ENCODE measurements around the gene RPTOR. TPM values are rescaled to one million over a fixed set of nuclear protein-coding genes. Genes with fewer than 3 reads are reported as not detected.

The RPTOR gene
- total RNA-seq, 1 experiment from 2014 or later: 46.2 TPM

DNA sequence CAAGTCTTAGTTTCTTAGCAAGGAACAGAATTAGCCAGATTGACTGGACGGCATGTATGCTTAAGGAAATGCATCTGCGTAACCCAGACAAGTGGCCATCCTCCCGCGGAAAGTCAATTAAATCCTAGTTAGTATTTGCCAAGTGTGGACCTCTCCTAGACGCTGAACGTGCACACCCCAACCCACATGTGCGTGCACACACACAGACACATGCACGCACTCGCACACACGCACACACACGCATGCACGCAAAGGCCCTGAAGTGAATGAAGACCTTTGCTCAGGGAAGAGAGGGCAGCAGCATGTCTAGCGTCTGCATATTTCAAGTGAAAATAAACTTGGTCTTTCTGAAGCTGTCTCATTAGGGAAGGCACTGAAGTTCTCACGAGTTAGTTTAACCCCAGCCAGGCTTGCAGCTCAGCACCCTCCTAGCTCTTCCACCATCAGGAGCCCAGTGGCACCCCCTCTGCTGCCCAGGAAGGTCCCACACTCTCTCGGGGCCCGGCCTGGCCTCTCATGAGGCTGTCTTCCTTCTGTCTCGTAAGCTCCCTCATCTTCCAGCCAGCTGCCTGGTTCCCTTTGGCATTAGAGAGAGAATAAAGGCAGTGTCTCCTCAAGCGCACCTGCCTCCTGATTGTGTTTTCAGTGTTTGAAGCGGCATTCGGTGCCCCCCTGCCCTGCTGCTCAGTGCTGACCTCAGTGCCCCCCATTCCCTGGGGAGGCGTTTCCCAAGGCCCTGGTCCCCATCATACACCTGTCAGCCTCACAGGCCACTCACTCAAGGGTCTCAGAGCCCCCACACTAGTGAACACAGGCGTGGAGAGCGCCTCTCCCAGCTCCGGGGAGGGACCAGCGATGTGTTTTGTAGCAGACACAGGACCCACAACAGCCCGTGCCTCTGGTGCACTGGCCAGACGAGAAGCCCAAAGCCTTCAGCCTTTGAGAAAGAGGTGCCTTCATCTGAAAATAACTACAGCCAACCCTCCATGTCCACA lies 394.8 kb downstream of the RPTOR start:
- H3K27ac ChIP-seq (ENCODE audit: low read length): no peak overlapping the region
- no TSS peak for BruUV-seq (replicated peaks)
- intact Hi-C loops (cut with micrococcal nuclease): no loop called here
- TF ChIP-seq EZH2 (IDR thresholded peaks at IDR 0.05; ENCODE audit: low read length, unreplicated experiment) (no peak), EZH2phosphoT487 (IDR thresholded peaks at IDR 0.05; ENCODE audit: borderline replicate concordance, low read length) (no peak)
- TF ChIP-seq, protein P1, sequence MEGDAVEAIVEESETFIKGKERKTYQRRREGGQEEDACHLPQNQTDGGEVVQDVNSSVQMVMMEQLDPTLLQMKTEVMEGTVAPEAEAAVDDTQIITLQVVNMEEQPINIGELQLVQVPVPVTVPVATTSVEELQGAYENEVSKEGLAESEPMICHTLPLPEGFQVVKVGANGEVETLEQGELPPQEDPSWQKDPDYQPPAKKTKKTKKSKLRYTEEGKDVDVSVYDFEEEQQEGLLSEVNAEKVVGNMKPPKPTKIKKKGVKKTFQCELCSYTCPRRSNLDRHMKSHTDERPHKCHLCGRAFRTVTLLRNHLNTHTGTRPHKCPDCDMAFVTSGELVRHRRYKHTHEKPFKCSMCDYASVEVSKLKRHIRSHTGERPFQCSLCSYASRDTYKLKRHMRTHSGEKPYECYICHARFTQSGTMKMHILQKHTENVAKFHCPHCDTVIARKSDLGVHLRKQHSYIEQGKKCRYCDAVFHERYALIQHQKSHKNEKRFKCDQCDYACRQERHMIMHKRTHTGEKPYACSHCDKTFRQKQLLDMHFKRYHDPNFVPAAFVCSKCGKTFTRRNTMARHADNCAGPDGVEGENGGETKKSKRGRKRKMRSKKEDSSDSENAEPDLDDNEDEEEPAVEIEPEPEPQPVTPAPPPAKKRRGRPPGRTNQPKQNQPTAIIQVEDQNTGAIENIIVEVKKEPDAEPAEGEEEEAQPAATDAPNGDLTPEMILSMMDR (conservative IDR thresholded peaks at IDR 0.05; ENCODE audit: low read depth, low read length): no peak
- CTCF ChIA-PET: no interaction called here
- no peaks in the 10 kb centered on the region for H3K4me1 ChIP-seq (ENCODE audit: insufficient read depth, low read length)
- no peaks in the 10 kb centered on the region for H4K20me1 ChIP-seq (ENCODE audit: low read length)
- H3K9ac ChIP-seq (ENCODE audit: low read length): no peak overlapping the region
- H2AFZ ChIP-seq (ENCODE audit: low read length): no peak overlapping the region
- no peaks in the 10 kb centered on the region for H3K9me2 ChIP-seq (replicated peaks; ENCODE audit: low read length)
- ATAC-seq: no peak
- H3K79me2 ChIP-seq (ENCODE audit: low read length): no peaks in the 10 kb centered on the region
- H3F3A ChIP-seq (ENCODE audit: low read length, unreplicated experiment): no peaks in the 10 kb centered on the region
- H3K4me3 ChIP-seq (ENCODE audit: low read length): no peak overlapping the region
- POLR2A ChIA-PET (ENCODE audit: unreplicated experiment): no interaction called here
- H3K4me2 ChIP-seq (ENCODE audit: low read length): no peak overlapping the region
- no peaks in the 10 kb centered on the region for H3K27me3 ChIP-seq (ENCODE audit: low read length)
- H3K9me3 ChIP-seq (ENCODE audit: low read length): no peaks in the 10 kb centered on the region
- no peak for DNase-seq
- H3K36me3 ChIP-seq (ENCODE audit: low read depth, low read length): no peaks in the 10 kb centered on the region

- CTCF ChIA-PET: no interaction called here
Observed at GRCh38 chr17:80940171-80941123, 395.8 kb downstream of the RPTOR start.

More at GRCh38 chr17:80940171-80941123, 395.8 kb downstream of the RPTOR start:
- POLR2A ChIA-PET (ENCODE audit: unreplicated experiment): no interaction called here
- Histone ChIP-seq H2AFZ (ENCODE audit: low read length) (no peak overlapping the region), H3K4me2 (ENCODE audit: low read length) (no peak overlapping the region), H3K4me1 (ENCODE audit: insufficient read depth, low read length) (no peaks in the 10 kb centered on the region), H3K79me2 (ENCODE audit: low read length) (no peaks in the 10 kb centered on the region), H3K27ac (ENCODE audit: low read length) (no peak overlapping the region), H4K20me1 (ENCODE audit: low read length) (no peaks in the 10 kb centered on the region), H3K9me2 (replicated peaks; ENCODE audit: low read length) (no peaks in the 10 kb centered on the region), H3K36me3 (ENCODE audit: low read depth, low read length) (no peaks in the 10 kb centered on the region), H3K4me3 (ENCODE audit: low read length) (no peak overlapping the region), H3K9me3 (ENCODE audit: low read length) (no peaks in the 10 kb centered on the region), H3K27me3 (ENCODE audit: low read length) (no peaks in the 10 kb centered on the region), H3F3A (ENCODE audit: low read length, unreplicated experiment) (no peaks in the 10 kb centered on the region), H3K9ac (ENCODE audit: low read length) (no peak overlapping the region)
- ATAC-seq (no peak), DNase-seq (no peak)
- TF ChIP-seq EZH2phosphoT487 (IDR thresholded peaks at IDR 0.05; ENCODE audit: borderline replicate concordance, low read length) (no peak), EZH2 (IDR thresholded peaks at IDR 0.05; ENCODE audit: low read length, unreplicated experiment) (no peak)
- TF ChIP-seq, protein P1 (conservative IDR thresholded peaks at IDR 0.05; ENCODE audit: low read depth, low read length): no peak
- intact Hi-C loops (cut with micrococcal nuclease): no loop called here
- no TSS peak for BruUV-seq (replicated peaks)
